Astrocyte of the cerebellum (primary cell): Measurements from ENCODE around the gene FMO1.

ENCODE experiments used
- DNase-seq: peaks from one replicate; pipeline ENCODE4 v3.0.0-alpha.2; 2011; ENCODE audit warnings: low read depth
- H3K4me3 ChIP-seq: 2 replicates; pipeline ENCODE4 v1.5.1; 2011; ENCODE audit warnings: mild to moderate bottlenecking, low read depth, low read length, moderate library complexity
- CTCF ChIP-seq: IDR thresholded peaks from 2 replicates; pipeline ENCODE4 v1.5.1; 2012; ENCODE audit warnings: low read length, low read depth, moderate library complexity, mild to moderate bottlenecking; ENCODE audit errors: missing control alignments
- in situ Hi-C: cut with HindIII; loops from 2 replicates; pipeline ENCODE4 v1.10.0; 2017; ENCODE audit warnings: low sequenced_read_pairs

The FMO1 gene

GRCh38 chr1:171251952-171252300 lies 3.6 kb downstream of the FMO1 start:
- DNase-seq, result no peak
- in situ Hi-C loops, result no loop called here
- peak overlapping the region; percentile 77 for H3K4me3 ChIP-seq
- no peak for TF ChIP-seq CTCF

GRCh38 chr1:171252482-171252881 lies 4.2 kb downstream of the FMO1 start:
- no peak for TF ChIP-seq CTCF
- no peak for DNase-seq
- in situ Hi-C loops, result no loop called here
- H3K4me3 ChIP-seq, result no peak overlapping the region

GRCh38 chr1:171254859-171255258 lies 6.6 kb downstream of the FMO1 start:
- in situ Hi-C loops, result no loop called here
- H3K4me3 ChIP-seq, result no peak overlapping the region
- no peak for TF ChIP-seq CTCF
- DNase-seq, result no peak

- no peak for DNase-seq
- H3K4me3 ChIP-seq, result no peak overlapping the region
- in situ Hi-C loops, result no loop called here
- TF ChIP-seq CTCF, result no peak
Observed at GRCh38 chr1:171256940-171257606, 8.8 kb downstream of the FMO1 start.

GRCh38 chr1:171257607-171258076 lies 9.3 kb downstream of the FMO1 start:
- TF ChIP-seq CTCF, result no peak
- DNase-seq, result no peak
- peak overlapping the region; percentile 28 for H3K4me3 ChIP-seq
- in situ Hi-C loops, result no loop called here

- in situ Hi-C loops, result no loop called here
- TF ChIP-seq CTCF, result no peak
- peak overlapping the region; percentile 28 for H3K4me3 ChIP-seq
- no peak for DNase-seq
Observed at GRCh38 chr1:171258429-171258828, 10.1 kb downstream of the FMO1 start.

GRCh38 chr1:171258943-171259342 lies 10.6 kb downstream of the FMO1 start:
- H3K4me3 ChIP-seq, result peak overlapping the region; percentile 28
- in situ Hi-C loops, result no loop called here
- peak; percentile 37 for DNase-seq
- TF ChIP-seq CTCF, result no peak
